AG09319 (cell line): ENCODE measurements around the gene UBE2Q1.

Experiments used
- DNase-seq: peaks from one replicate; pipeline ENCODE4 v3.0.0-alpha.2; 2010; ENCODE audit warnings: low read depth; ENCODE audit errors: extremely low read depth
- CTCF ChIP-seq: IDR thresholded peaks from 2 replicates; pipeline ENCODE4 v1.5.1; 2011; ENCODE audit warnings: low read depth, mild to moderate bottlenecking, inconsistent platforms, low read length, moderate library complexity

The UBE2Q1 gene

DNA sequence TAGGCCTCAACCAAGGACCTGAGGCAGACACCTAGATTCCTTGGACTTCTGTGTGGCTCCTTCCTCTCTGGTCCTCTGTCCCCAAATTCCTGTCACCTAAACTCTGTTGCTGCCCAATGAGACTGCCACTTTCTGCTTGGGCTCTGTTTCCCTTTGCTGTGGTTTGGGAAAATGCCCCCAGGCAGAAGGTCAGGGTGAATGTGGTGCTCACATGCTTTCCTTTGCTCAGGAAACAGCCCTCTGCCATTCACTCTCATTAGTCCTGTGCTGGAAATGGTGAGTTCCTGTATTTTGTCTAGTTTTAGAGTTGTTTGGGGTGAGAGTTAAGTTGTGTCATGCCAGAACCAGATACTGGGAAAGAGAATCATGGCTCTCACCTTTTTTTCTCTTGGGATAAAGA lies 33.6 kb downstream of the UBE2Q1 start:
- DNase-seq = no peak
- TF ChIP-seq CTCF = no peak

GRCh38 chr1:154521695-154522094 lies 36.8 kb downstream of the UBE2Q1 start:
- no peak for TF ChIP-seq CTCF
- DNase-seq = no peak

- TF ChIP-seq CTCF = no peak
- no peak for DNase-seq
Observed at GRCh38 chr1:154520333-154520732, 38.1 kb downstream of the UBE2Q1 start.

- no peak for DNase-seq
- TF ChIP-seq CTCF = no peak
Observed at GRCh38 chr1:154519591-154519991, 38.9 kb downstream of the UBE2Q1 start.

GRCh38 chr1:154517661-154518060 lies 40.8 kb downstream of the UBE2Q1 start:
- TF ChIP-seq CTCF = no peak
- no peak for DNase-seq

GRCh38 chr1:154514066-154514553 lies 44.4 kb downstream of the UBE2Q1 start:
- no peak for DNase-seq
- no peak for TF ChIP-seq CTCF

DNA sequence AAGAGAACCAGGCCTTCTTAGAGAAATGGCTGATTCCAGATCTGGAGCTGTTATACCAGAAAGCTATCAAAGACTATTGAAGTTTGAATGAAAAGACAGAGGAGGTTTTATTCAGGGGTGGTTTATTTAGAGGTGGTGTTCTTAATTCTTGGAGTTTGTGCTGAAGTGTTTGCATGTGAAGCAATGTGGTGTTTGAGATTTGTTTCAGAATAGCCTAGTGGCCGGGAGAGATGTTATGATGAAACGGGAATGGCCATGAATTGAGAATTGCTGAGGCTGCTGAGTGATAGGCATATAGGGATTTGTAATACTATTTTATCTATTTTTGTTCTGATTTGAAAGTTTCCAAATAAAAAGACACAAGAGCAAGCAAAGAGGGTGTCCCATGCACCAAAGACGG lies 45.7 kb downstream of the UBE2Q1 start:
- DNase-seq = no peak
- no peak for TF ChIP-seq CTCF
